Osteoblast (primary cell): ENCODE results near the gene PLAAT4. TPM values are rescaled to one million over a fixed set of nuclear protein-coding genes. Genes with fewer than 3 reads are reported as not detected.

Experiments used
- DNase-seq: peaks from one replicate; pipeline ENCODE4 v3.0.0; 2011; ENCODE audit warnings: low spot score, mixed read lengths; ENCODE audit not compliant: insufficient read length; ENCODE audit errors: missing footprints
- H2AFZ ChIP-seq: 2 replicates; pipeline ENCODE4 v1.6.0; 2011; ENCODE audit warnings: mild to moderate bottlenecking, low read length
- H3K27ac ChIP-seq: 2 replicates; pipeline ENCODE4 v1.5.1; 2011; ENCODE audit warnings: mild to moderate bottlenecking, low read depth, low read length, moderate library complexity
- H3K27me3 ChIP-seq: 2 replicates; pipeline ENCODE4 v1.6.0; 2012; ENCODE audit warnings: mild to moderate bottlenecking, control low read depth, inconsistent platforms, low read length, moderate library complexity; ENCODE audit not compliant: insufficient read depth
- H3K36me3 ChIP-seq: 2 replicates; pipeline ENCODE4 v1.5.1; 2011; ENCODE audit warnings: mild to moderate bottlenecking, low read length, control low read depth, moderate library complexity; ENCODE audit not compliant: insufficient read depth
- H3K4me1 ChIP-seq: 2 replicates; pipeline ENCODE4 v1.5.1; 2011; ENCODE audit warnings: mild to moderate bottlenecking, low read length, control low read depth, moderate library complexity; ENCODE audit not compliant: insufficient read depth
- H3K4me2 ChIP-seq: 2 replicates; pipeline ENCODE4 v1.6.0; 2011; ENCODE audit warnings: mild to moderate bottlenecking, low read length; ENCODE audit not compliant: insufficient read depth
- H3K4me3 ChIP-seq: fragments of 200-600 bp; sonication (generic); 3 replicates; pipeline ENCODE4 v1.5.1; 2012; ENCODE audit warnings: mild to moderate bottlenecking, low read length, inconsistent platforms; ENCODE audit not compliant: insufficient read depth
- H3K79me2 ChIP-seq: 2 replicates; pipeline ENCODE4 v1.6.0; 2012; ENCODE audit warnings: mild to moderate bottlenecking, low read length, control low read depth, inconsistent platforms; ENCODE audit not compliant: insufficient read depth
- H3K9me3 ChIP-seq: 2 replicates; pipeline ENCODE4 v1.5.1; 2011; ENCODE audit warnings: low read depth, low read length, control low read depth
- H4K20me1 ChIP-seq: 2 replicates; pipeline ENCODE4 v1.6.0; 2012; ENCODE audit warnings: mild to moderate bottlenecking, low read length, control low read depth; ENCODE audit not compliant: insufficient read depth
- total RNA-seq: library from RNA; depleted of rRNA; stranded (reverse); fragments of >200 nt; gene quantifications from 2 replicates; pipeline ENCODE4 v1.2.3, GENCODE V29; 2012
- TF ChIP-seq, protein P1 (sequence below): IDR thresholded peaks from 2 replicates; pipeline ENCODE4 v1.5.1; 2011; ENCODE audit warnings: mild to moderate bottlenecking, low read depth, low read length, moderate library complexity; ENCODE audit errors: extremely low read depth

Gene PLAAT4
- total RNA-seq, 1 donor = 26.1 TPM

DNA sequence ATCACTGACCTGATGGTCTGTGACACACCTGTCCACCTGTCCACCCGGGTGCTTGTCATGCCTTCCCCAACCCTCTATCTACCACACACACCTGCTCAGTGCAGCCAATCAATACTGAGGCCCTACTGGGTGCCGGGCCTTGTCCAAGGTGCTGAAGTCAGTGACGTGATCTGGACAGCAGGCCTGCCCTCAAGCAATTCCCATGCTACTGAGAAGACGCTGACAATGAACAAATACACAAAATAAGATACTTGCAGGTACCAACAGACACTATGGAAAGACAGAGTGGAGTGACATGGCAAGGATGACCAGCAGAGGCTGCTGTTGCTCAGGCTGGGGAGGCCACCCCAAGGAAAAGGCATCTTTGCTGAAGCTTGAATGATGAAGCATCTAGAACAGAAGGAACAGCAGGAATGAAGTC is 56.4 kb downstream of the PLAAT4 start:
- H3K9me3 ChIP-seq = no peaks in the 10 kb centered on the region

GRCh38 chr11:63595296-63595695 is 58.7 kb downstream of the PLAAT4 start:
- Histone ChIP-seq H3K27ac (no peak overlapping the region), H3K4me3 (no peak overlapping the region), H2AFZ (no peak overlapping the region), H3K36me3 (peaks cover 3% of the 10 kb centered on the region), H4K20me1 (no peaks in the 10 kb centered on the region), H3K4me1 (peaks cover 8% of the 10 kb centered on the region), H3K27me3 (no peaks in the 10 kb centered on the region), H3K4me2 (no peak overlapping the region), H3K79me2 (peaks cover 14% of the 10 kb centered on the region), H3K9me3 (no peaks in the 10 kb centered on the region)
- DNase-seq = peak; percentile 80
- TF ChIP-seq, protein P1, sequence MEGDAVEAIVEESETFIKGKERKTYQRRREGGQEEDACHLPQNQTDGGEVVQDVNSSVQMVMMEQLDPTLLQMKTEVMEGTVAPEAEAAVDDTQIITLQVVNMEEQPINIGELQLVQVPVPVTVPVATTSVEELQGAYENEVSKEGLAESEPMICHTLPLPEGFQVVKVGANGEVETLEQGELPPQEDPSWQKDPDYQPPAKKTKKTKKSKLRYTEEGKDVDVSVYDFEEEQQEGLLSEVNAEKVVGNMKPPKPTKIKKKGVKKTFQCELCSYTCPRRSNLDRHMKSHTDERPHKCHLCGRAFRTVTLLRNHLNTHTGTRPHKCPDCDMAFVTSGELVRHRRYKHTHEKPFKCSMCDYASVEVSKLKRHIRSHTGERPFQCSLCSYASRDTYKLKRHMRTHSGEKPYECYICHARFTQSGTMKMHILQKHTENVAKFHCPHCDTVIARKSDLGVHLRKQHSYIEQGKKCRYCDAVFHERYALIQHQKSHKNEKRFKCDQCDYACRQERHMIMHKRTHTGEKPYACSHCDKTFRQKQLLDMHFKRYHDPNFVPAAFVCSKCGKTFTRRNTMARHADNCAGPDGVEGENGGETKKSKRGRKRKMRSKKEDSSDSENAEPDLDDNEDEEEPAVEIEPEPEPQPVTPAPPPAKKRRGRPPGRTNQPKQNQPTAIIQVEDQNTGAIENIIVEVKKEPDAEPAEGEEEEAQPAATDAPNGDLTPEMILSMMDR = no peak

More for the DNA sequence above, 56.4 kb downstream of the PLAAT4 start:
- Histone ChIP-seq H4K20me1 (no peaks in the 10 kb centered on the region), H3K4me3 (no peak overlapping the region), H3K27me3 (no peaks in the 10 kb centered on the region), H3K79me2 (no peaks in the 10 kb centered on the region), H3K4me2 (no peak overlapping the region), H3K36me3 (peaks cover 10% of the 10 kb centered on the region), H3K27ac (no peak overlapping the region), H3K4me1 (peaks cover 4% of the 10 kb centered on the region), H2AFZ (no peak overlapping the region)
- TF ChIP-seq, protein P1 = peak; percentile 97
- DNase-seq = peak; percentile 89

Other genes starting within 250 kb of the PLAAT4 start
- gene SLC22A9, start 167.0 kb upstream of the PLAAT4 start, total RNA-seq = not detected in 2 replicates
- gene PLAAT5, start 45.6 kb upstream of the PLAAT4 start, total RNA-seq = not detected in 2 replicates
- under 0.01 TPM in 1 of 2 replicates, not detected in the other for gene LGALS12, start 30.7 kb upstream of the PLAAT4 start, total RNA-seq
- not detected in 2 replicates for gene PLAAT2, start 26.6 kb downstream of the PLAAT4 start, total RNA-seq
- 25.6 and 34.4 TPM in 2 replicates for gene PLAAT3, start 77.6 kb downstream of the PLAAT4 start, total RNA-seq
- 276 and 300 TPM in 2 replicates for gene ATL3, start 134.6 kb downstream of the PLAAT4 start, total RNA-seq
- 101 and 108 TPM in 2 replicates for gene RTN3, start 144.7 kb downstream of the PLAAT4 start, total RNA-seq
- 14.5 and 15.3 TPM in 2 replicates for gene ZFTA, start 232.0 kb downstream of the PLAAT4 start, total RNA-seq